SJCRH30 (cell line): ENCODE results near the gene RGMA. TPM values are rescaled to one million over a fixed set of nuclear protein-coding genes. Genes with fewer than 3 reads are reported as not detected.

ENCODE experiments used
- DNase-seq, 2 experiments: peaks; one replicate each; pipeline ENCODE4 v3.0.0-alpha.2; 2015 to 2020
- H3K27ac ChIP-seq: fragments of 250-450 bp; sonication (Bioruptor Pico); 2 replicates; pipeline ENCODE4 v1.5.1; 2020; ENCODE audit warnings: mild to moderate bottlenecking, moderate library complexity
- H3K27me3 ChIP-seq: fragments of 250-450 bp; sonication (Bioruptor Pico); 2 replicates; pipeline ENCODE4 v1.5.1; 2020; ENCODE audit warnings: mild to moderate bottlenecking, moderate library complexity
- H3K36me3 ChIP-seq: fragments of 250-450 bp; sonication (Bioruptor Pico); 2 replicates; pipeline ENCODE4 v1.5.1; 2020; ENCODE audit warnings: mild to moderate bottlenecking, moderate library complexity
- H3K4me1 ChIP-seq: fragments of 250-450 bp; sonication (Bioruptor Pico); 2 replicates; pipeline ENCODE4 v1.5.1; 2020; ENCODE audit warnings: mild to moderate bottlenecking, moderate library complexity
- H3K4me3 ChIP-seq: fragments of 250-450 bp; sonication (Bioruptor Pico); 2 replicates; pipeline ENCODE4 v1.5.1; 2020; ENCODE audit warnings: mild to moderate bottlenecking, moderate library complexity
- H3K9me3 ChIP-seq: fragments of 250-450 bp; sonication (Bioruptor Pico); replicated peaks from 2 replicates; pipeline ENCODE4 v1.5.1; 2020; ENCODE audit warnings: mild to moderate bottlenecking, moderate library complexity
- total RNA-seq: library from RNA; depleted of rRNA; stranded (reverse); fragments of >200 nt; shearing (Covaris generic); gene quantifications from 2 replicates; pipeline ENCODE4 v1.2.3, GENCODE V29; 2014

RGMA gene
- total RNA-seq, 1 experiment from 2014 or later = 52.7 TPM

DNA sequence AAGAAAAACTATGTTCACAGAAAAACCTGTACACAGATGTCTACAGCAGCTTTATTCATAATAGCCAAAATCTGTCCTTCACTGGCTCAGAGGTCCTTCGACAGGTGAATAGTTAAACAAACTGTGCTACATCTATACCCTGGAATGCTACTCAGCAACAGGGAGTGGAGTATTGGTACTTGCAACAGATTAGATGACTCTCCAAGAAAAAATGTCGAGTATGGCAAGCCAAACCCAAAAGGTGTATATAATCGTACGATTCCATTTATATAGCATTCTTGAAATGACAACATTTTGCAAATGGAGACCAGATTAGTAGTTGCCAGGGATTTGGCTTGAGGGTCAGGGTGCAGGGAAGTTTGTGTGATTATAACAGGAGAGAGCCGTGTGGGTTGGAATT, 22.4 kb upstream of the RGMA start:
- no peak overlapping the region for H3K4me3 ChIP-seq
- DNase-seq = no peak
- no peak overlapping the region for H3K27ac ChIP-seq
- H3K4me1 ChIP-seq = no peaks in the 10 kb centered on the region
- H3K36me3 ChIP-seq = no peaks in the 10 kb centered on the region
- 0 out of 2 replicates have a peak, but pooled peaks cover 5% of the 10 kb centered on the region for H3K9me3 ChIP-seq
- no peaks in the 10 kb centered on the region for H3K27me3 ChIP-seq

DNA sequence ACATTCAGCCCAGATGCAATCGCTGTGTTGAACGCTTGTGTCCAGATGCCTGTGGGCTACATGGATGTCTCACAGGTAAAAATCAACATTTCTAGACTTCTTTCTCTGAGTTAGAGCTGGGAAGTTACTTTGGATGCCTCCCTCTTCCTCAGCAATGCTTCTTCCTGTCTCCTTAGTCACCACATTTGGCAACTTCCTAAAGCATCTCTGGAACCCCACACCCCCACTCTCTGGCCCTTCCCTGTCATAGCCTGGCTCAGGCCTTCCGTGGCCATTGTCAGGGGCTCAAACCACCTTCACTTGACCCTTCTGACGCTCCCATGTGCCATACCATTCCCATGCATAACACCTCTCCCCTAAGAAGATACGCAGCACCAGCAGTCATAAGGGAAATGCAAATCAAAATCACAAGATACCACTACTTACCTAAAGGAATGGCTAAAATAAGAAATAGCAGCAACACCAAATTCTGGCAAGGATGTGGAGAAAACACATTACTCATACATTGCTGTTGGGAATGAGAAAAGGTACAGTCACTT, 21.6 kb upstream of the RGMA start:
- DNase-seq = no peak
- Histone ChIP-seq H3K9me3 (0 out of 2 replicates have a peak, but pooled peaks cover 5% of the 10 kb centered on the region), H3K27ac (no peak overlapping the region), H3K27me3 (no peaks in the 10 kb centered on the region), H3K4me3 (no peak overlapping the region), H3K4me1 (no peaks in the 10 kb centered on the region), H3K36me3 (no peaks in the 10 kb centered on the region)

DNA sequence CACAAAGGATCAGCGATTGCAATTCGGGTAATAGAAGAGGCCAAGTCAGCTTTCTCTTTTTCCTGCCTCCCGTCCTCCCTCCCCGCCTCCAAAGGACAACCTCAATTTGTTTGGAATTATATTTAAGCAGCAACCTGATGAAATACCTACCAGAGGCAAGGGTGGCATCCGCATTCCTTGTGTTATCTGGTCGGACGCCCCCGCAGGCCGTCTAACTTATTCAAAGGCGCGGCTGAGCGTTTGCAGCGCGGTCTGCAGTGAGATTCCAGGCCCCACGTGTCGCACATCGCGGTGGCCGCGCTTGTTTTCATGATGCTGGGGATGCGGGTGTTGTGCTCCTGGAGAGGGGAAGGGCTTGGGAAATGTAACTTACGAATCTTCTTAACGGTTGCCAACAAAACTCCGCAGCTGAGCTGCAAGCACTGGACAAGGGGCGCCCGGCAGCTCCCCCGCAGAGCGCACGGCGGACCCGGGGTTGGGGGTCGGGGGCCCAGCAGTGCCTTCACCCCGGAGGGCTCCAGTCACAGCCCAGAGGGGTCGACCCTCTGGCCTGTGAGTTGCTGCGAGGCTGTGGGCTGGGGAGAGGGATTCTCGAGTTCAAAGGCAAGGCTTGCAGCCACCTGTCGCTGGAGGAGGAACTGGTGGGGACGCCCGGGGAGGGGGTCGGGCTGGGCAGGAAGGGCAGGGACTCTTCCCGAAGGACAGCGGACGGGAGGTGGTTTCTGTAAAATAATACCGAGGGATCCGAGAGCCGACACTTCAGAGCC, 20.5 kb upstream of the RGMA start:
- no peak for DNase-seq
- Histone ChIP-seq H3K36me3 (no peaks in the 10 kb centered on the region), H3K4me1 (no peaks in the 10 kb centered on the region), H3K27me3 (no peaks in the 10 kb centered on the region), H3K4me3 (no peak overlapping the region), H3K9me3 (0 out of 2 replicates have a peak, but pooled peaks cover 5% of the 10 kb centered on the region), H3K27ac (no peak overlapping the region)

DNA sequence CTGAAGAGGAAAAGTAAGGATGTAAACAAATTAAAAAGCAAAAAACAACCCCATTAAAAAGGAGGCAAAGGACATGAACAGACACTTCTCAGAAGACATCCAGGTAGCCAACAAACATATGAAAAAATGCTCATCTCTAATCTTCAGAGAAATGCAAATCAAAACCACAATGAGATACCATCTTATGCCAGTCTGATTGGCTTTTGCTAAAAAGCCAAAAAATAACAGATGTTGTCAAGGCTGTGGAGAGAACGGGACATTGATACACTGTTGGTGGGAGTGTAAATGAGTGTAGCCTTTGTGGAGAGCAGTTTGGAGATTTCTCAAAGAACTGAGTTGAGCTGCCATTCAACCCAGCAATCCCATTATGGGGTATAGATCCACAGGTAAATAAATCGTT, 18.6 kb upstream of the RGMA start:
- Histone ChIP-seq H3K36me3 (no peaks in the 10 kb centered on the region), H3K9me3 (peaks cover 12% of the 10 kb centered on the region), H3K4me1 (peaks cover 10% of the 10 kb centered on the region), H3K4me3 (no peak overlapping the region), H3K27ac (no peak overlapping the region), H3K27me3 (no peaks in the 10 kb centered on the region)
- DNase-seq = no peak

DNA sequence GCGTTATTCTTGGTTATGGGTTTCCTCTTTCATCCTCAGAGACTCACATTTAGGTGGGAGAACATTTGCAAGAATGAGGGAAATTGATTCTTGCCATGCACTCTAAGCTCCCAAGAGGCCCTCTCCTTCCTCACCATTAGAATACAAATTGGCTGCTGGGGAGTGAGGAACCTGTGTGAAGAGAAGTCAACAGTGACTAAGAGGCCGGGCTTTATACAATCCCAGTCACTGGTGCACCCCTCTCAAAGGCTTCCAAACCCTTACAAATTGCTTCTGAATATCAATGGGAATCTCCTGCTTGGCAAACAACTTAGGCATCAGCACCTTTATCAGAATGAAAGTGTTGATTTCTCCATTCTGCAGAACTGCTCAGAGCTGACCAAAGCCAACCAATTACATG, 16.5 kb upstream of the RGMA start:
- peaks cover 8% of the 10 kb centered on the region for H3K9me3 ChIP-seq
- H3K27ac ChIP-seq = no peak overlapping the region
- H3K36me3 ChIP-seq = no peaks in the 10 kb centered on the region
- H3K4me1 ChIP-seq = peaks cover 19% of the 10 kb centered on the region
- no peaks in the 10 kb centered on the region for H3K27me3 ChIP-seq
- no peak overlapping the region for H3K4me3 ChIP-seq
- no peak for DNase-seq

DNA sequence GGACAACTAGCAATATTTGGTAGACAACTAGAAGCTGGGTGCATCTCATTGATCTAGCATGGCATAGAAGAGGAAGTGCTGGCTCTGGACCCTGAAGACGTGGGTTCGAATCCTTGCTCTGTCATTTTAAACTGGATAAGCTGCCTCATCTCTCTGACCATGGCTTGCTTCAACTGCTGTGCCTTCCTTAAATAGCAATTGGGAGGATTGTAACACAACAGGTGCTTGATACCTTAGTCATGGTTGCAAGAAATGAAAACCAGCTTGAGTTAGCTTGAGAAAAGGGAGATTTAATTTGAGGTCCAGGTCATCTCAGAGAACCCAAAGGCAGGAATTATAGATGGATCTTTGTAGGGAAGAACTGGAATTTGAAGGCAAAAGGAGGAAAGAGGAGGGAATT, 14.8 kb upstream of the RGMA start:
- DNase-seq = peak in 1 of 2 experiments; percentile 43
- H3K4me1 ChIP-seq = peaks cover 19% of the 10 kb centered on the region
- no peak overlapping the region for H3K4me3 ChIP-seq
- peaks cover 8% of the 10 kb centered on the region for H3K9me3 ChIP-seq
- H3K36me3 ChIP-seq = no peaks in the 10 kb centered on the region
- no peaks in the 10 kb centered on the region for H3K27me3 ChIP-seq
- H3K27ac ChIP-seq = no peak overlapping the region

DNA sequence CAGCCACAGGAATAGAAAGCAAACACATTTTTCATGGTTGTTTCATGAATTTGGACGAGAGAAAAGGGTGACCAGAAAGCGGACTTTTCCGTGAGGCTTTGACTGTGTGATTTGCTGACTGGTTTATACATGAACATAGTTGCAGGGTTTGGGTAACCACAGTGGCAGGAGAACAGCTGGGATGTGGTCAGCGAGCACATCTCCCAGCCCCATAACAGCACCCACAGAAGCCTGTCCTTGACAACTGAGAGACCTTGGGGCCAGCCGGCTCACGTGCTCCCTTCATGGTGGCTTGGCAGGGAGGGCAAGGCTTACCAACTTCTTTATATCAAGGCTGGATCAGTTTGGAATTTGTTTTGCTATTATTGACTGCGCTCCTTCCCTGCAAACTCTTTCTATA, 13.2 kb upstream of the RGMA start:
- Histone ChIP-seq H3K27me3 (no peaks in the 10 kb centered on the region), H3K4me1 (peaks cover 19% of the 10 kb centered on the region), H3K4me3 (0 out of 2 replicates have a peak overlapping the region, but pooled peaks have one; percentile 0), H3K27ac (no peak overlapping the region; the same call in 1 of the 2 replicates), H3K36me3 (no peaks in the 10 kb centered on the region), H3K9me3 (peaks cover 8% of the 10 kb centered on the region)
- peak; percentile 91 to 95 for DNase-seq

DNA sequence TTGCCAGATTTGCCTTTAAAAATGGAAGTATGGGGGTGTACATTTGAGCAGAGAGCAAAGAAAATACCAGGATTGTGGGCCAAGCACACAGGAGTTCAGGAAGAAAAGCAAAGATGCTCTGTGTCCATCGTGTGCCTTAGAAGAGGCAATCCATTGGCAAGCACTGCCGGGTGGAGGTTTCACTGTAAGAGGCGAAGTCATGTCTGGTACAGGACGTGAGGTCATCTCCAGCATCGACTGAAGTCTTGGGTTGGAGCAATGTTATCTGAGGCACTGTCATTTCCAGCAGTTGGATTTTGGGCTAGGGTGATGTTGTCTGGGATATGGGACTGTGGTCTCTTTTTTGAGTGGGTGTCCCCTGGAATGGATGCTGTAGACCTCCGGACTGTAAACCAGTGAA, 4.8 kb upstream of the RGMA start:
- Histone ChIP-seq H3K4me1 (no peaks in the 10 kb centered on the region), H3K9me3 (no peaks in the 10 kb centered on the region), H3K36me3 (no peaks in the 10 kb centered on the region), H3K4me3 (no peak overlapping the region), H3K27ac (no peak overlapping the region), H3K27me3 (no peaks in the 10 kb centered on the region)
- no peak for DNase-seq

DNA sequence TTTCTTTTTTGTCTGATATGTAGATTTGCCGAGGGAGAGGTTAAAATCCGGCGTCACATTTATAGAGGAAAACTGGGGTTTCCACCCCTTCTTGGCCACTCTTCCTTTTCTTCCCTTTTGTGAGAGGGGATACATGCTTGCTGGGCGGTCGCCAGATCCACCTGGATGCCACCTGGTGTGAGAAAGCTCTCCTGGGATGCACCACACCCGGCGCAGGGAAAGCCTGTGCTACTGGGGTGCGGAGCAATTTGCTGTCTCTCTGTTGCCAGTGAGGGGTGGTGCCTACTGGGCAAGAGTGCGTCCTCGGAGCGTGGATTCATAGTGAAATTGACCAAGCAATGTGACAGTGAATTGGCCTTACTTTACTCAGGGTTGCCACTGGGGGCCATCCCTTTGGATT, 2.5 kb upstream of the RGMA start:
- no peak for DNase-seq
- Histone ChIP-seq H3K27me3 (no peaks in the 10 kb centered on the region), H3K9me3 (no peaks in the 10 kb centered on the region), H3K36me3 (no peaks in the 10 kb centered on the region), H3K4me3 (no peak overlapping the region), H3K27ac (no peak overlapping the region), H3K4me1 (peaks cover 7% of the 10 kb centered on the region; the same call in 1 of the 2 replicates)

DNA sequence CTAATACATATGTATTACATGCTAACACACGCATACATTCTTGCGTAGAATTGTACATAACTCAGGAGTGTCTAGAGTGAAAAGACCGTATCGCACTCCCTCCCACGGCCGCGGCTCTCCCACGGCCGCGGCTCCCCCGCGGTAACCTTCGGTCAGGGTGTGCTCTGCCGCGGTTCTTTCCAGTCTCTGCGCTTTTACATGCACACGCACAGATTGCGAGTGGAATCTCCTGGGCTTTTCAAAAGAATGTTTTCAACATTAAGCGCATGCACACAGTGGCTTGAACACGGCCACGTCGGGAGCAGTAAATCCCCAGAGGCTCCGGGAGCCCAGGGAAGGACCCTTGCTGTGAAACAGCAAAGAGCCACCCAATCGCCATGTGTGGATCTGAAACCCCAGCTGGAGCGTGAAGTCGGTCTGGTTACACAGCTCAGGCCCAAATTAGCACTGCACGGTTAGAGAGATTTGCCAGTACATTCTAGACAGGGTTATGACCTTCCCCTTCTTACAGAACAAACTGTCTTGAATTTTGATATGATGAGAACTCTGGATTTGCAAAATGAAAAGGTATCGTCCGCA, 805 bp upstream of the RGMA start:
- H3K27me3 ChIP-seq = no peaks in the 10 kb centered on the region
- H3K36me3 ChIP-seq = peaks cover 11% of the 10 kb centered on the region; the same call in 1 of the 2 replicates
- H3K4me3 ChIP-seq = peak overlapping the region; percentile 70
- no peaks in the 10 kb centered on the region for H3K9me3 ChIP-seq
- DNase-seq = peak in 1 of 2 experiments; percentile 35
- H3K27ac ChIP-seq = no peak overlapping the region
- peaks cover 7% of the 10 kb centered on the region; the same call in 1 of the 2 replicates for H3K4me1 ChIP-seq

DNA sequence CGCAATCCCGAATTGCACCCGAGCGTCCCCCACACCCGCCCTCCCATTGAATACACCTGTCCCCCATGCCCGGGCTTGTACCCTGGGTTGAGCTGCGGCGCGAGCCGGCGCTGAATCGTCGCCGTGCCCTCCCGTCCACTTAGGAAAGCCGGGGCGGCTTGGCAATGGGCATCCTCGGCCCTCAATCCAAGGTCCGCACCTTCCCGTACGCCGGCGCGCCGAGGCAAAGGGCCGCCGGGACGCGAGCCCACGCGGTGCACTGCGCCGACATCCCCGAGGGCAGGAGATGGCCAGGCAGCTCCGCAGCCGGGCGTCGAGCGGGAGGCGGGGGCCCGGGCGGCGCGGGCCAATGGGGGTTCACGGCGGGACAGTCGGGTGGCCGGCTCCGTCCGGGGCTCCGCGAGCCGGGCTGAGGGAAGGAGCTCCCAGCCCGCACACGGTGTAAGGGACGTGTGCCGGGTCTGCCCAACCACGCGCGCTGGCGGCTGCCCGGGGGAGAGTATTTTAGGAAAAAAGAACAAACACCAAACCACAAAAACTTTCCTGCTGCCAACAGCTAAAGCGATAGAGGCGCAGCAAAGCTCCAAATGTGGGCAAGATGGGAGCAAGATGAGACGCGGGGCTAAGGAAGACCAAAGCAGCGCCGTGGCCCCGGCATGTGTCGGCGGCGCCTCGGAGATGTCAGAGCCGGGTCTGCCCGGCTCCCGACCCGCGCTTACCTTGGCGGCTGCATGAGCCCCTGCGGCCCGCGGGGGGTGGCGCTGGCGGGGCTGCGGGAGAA, 621 bp downstream of the RGMA start:
- Histone ChIP-seq H3K36me3 (peaks cover 22% of the 10 kb centered on the region), H3K9me3 (no peaks in the 10 kb centered on the region), H3K27me3 (no peaks in the 10 kb centered on the region), H3K4me3 (peak overlapping the region; percentile 70), H3K4me1 (peaks cover 7% of the 10 kb centered on the region; the same call in 1 of the 2 replicates), H3K27ac (peak overlapping the region; percentile 80)
- peak; percentile 75 to 80 for DNase-seq

DNA sequence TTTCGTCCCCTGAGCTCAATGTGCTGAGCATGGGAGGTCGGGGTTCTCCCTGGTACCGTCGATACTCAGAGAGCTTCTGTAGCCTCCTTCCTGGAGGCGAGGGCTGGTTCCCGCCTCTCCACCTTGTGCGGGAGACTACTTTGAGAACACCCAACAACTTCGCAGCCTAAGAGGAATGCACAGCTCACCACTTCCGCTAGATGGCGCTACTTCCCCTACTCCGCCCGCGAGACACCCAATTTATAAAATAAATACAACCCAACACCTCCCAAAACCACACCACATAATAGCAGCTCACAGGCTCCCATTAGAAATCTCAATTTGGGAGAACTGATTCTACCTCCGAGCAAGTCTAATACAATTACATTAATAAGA, 1.2 kb downstream of the RGMA start:
- peaks cover 7% of the 10 kb centered on the region; the same call in 1 of the 2 replicates for H3K4me1 ChIP-seq
- no peaks in the 10 kb centered on the region for H3K9me3 ChIP-seq
- H3K4me3 ChIP-seq = peak overlapping the region; percentile 70
- DNase-seq = peak; percentile 81 to 95
- peak overlapping the region; percentile 80 for H3K27ac ChIP-seq
- H3K36me3 ChIP-seq = peaks cover 25% of the 10 kb centered on the region
- H3K27me3 ChIP-seq = no peaks in the 10 kb centered on the region

DNA sequence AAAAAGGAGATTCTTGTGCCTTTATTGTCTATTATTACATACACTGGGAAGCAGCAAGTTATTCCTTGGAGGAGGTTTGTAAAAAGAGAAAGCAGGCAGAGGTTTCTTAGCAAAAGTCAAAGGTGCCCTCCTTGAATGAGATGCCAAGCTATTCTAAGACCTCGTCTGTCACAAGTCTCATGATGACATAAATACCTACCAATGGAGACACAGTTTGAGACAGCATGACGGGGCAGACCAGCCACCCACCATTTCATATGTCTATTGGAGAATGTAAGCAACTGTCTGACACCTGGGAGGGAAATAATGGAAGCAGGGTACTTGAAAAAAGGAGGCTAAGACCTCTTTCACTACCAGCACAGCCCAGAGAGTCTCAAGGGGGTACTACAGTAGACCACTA, 2.2 kb downstream of the RGMA start:
- H3K27me3 ChIP-seq = no peaks in the 10 kb centered on the region
- H3K4me3 ChIP-seq = no peak overlapping the region
- no peak for DNase-seq
- peaks cover 30% of the 10 kb centered on the region for H3K36me3 ChIP-seq
- H3K9me3 ChIP-seq = no peaks in the 10 kb centered on the region
- no peak overlapping the region for H3K27ac ChIP-seq
- peaks cover 7% of the 10 kb centered on the region; the same call in 1 of the 2 replicates for H3K4me1 ChIP-seq

DNA sequence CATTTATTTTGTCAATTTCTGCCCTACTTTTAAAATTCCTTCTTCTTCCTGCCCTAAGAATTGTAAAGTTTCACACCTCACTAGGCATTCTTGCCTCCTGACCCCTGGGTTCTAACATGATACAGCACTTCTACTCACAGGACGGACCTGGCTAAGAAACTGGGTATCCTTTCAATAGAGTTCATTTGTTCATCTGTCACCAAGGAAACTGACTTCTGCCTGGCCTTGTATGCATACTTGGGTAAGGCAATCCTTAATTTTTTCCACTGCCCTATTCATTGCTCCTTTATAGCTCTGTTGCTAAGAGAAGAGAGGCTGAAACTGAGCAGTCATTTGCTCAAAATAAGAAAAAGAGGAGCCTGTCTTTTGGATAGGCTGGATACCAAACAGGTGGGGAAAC, 3.3 kb downstream of the RGMA start:
- Histone ChIP-seq H3K27ac (no peak overlapping the region), H3K36me3 (peaks cover 30% of the 10 kb centered on the region), H3K9me3 (no peaks in the 10 kb centered on the region), H3K4me3 (no peak overlapping the region), H3K4me1 (peaks cover 7% of the 10 kb centered on the region; the same call in 1 of the 2 replicates), H3K27me3 (no peaks in the 10 kb centered on the region)
- DNase-seq = no peak

DNA sequence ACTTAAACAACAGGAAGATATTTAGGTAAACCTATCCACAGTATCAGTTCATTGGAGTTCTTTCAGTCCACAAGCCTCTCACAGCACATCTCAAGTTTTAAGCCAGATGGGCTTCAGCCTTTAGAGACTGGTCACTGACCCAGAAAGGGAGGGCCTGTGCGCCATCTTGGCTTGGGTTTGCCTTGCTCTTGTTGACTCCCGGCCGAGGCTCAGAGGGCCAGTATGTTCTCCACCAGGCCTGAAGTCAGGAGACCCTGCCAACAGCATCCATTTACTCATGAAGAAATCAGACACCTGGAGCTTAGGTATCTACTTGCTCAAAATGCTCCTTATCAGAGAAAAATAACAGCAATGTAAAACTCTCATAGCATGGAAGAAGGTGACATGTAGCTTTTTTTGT, 6.2 kb downstream of the RGMA start:
- H3K27me3 ChIP-seq = no peaks in the 10 kb centered on the region
- H3K27ac ChIP-seq = no peak overlapping the region
- H3K4me3 ChIP-seq = no peak overlapping the region
- peaks cover 7% of the 10 kb centered on the region; the same call in 1 of the 2 replicates for H3K4me1 ChIP-seq
- no peaks in the 10 kb centered on the region for H3K9me3 ChIP-seq
- H3K36me3 ChIP-seq = peaks cover 30% of the 10 kb centered on the region
- DNase-seq = no peak
